Activated T-helper 1 cell treated with anti-CD3 and anti-CD28 coated beads, Interleukin-12 subunit alpha, Interleukin-12 subunit beta, Interleukin-2, Interleukin-4 antibody, amounts not matched to agents 30 ng/mL and 10 ng/mL and 1 ng/mL, durations not matched to agents 14 hours and 24 hours and 36 hours (primary cell): ENCODE data around the gene PRSS50. TPM values are rescaled to one million over a fixed set of nuclear protein-coding genes. Genes with fewer than 3 reads are reported as not detected.
"Not testable (repeated sequence)": the region's sequence is repeated elsewhere in the genome, so short reads cannot be mapped to it uniquely, and the experiment has no call there.

Experiments used
- DNase-seq: peaks from one replicate; pipeline ENCODE4 v3.0.0; 2021; ENCODE audit warnings: low spot score
- H3K27ac Mint-ChIP-seq: one replicate; pipeline ENCODE4 v1.8.0; 2021; ENCODE audit warnings: mild to moderate bottlenecking, mixed read lengths
- H3K27me3 Mint-ChIP-seq: one replicate; pipeline ENCODE4 v1.8.0; 2022; ENCODE audit warnings: mild to moderate bottlenecking, moderate library complexity, mixed read lengths; ENCODE audit not compliant: insufficient read depth
- H3K36me3 Mint-ChIP-seq: one replicate; pipeline ENCODE4 v1.8.0; 2021; ENCODE audit warnings: low read depth, mixed read lengths
- H3K4me1 Mint-ChIP-seq: one replicate; pipeline ENCODE4 v1.8.0; 2021; ENCODE audit warnings: low read depth, mixed read lengths
- H3K4me3 Mint-ChIP-seq: one replicate; pipeline ENCODE4 v1.8.0; 2021; ENCODE audit warnings: mild to moderate bottlenecking, moderate library complexity, mixed read lengths
- H3K9me3 Mint-ChIP-seq: one replicate; pipeline ENCODE4 v1.8.0; 2021; ENCODE audit warnings: mixed read lengths
- intact Hi-C: fragments of 100-400 bp; cut with micrococcal nuclease; formaldehyde crosslinking; loops from one replicate; pipeline ENCODE4 v1.15.1; 2024
- total RNA-seq: library from RNA; stranded (reverse); gene quantifications from 2 replicates; pipeline ENCODE4 v1.2.3, GENCODE V29; 2022

Gene PRSS50
- total RNA-seq, 1 donor from 2014 or later = not detected

- intact Hi-C loops = no loop called here
- Mint-ChIP-seq H3K4me1 (no peaks in the 10 kb centered on the region), H3K9me3 (no peaks in the 10 kb centered on the region), H3K27ac (no peak overlapping the region), H3K27me3 (no peaks in the 10 kb centered on the region), H3K4me3 (no peak overlapping the region), H3K36me3 (no peaks in the 10 kb centered on the region)
- DNase-seq = no peak
Observed at GRCh38 chr3:46709721-46710120, 7.9 kb downstream of the PRSS50 start.

- no peaks in the 10 kb centered on the region for H3K36me3 Mint-ChIP-seq
- H3K27ac Mint-ChIP-seq = no peak overlapping the region
- H3K4me3 Mint-ChIP-seq = no peak overlapping the region
- intact Hi-C loops = no loop called here
- no peaks in the 10 kb centered on the region for H3K9me3 Mint-ChIP-seq
- H3K27me3 Mint-ChIP-seq = no peaks in the 10 kb centered on the region
- H3K4me1 Mint-ChIP-seq = no peaks in the 10 kb centered on the region
- no peak for DNase-seq
Observed at GRCh38 chr3:46709157-46709654, 8.5 kb downstream of the PRSS50 start.

- H3K27ac Mint-ChIP-seq = no peak overlapping the region
- no peak overlapping the region for H3K4me3 Mint-ChIP-seq
- no peaks in the 10 kb centered on the region for H3K36me3 Mint-ChIP-seq
- no peaks in the 10 kb centered on the region for H3K4me1 Mint-ChIP-seq
- intact Hi-C loops = no loop called here
- no peaks in the 10 kb centered on the region for H3K9me3 Mint-ChIP-seq
- H3K27me3 Mint-ChIP-seq = peaks cover 4% of the 10 kb centered on the region
- DNase-seq = no peak
Observed at GRCh38 chr3:46708401-46709156, 9.1 kb downstream of the PRSS50 start.

- no peak for DNase-seq
- Mint-ChIP-seq H3K27ac (no peak overlapping the region), H3K27me3 (peaks cover 4% of the 10 kb centered on the region), H3K9me3 (no peaks in the 10 kb centered on the region), H3K4me3 (no peak overlapping the region), H3K4me1 (no peaks in the 10 kb centered on the region), H3K36me3 (no peaks in the 10 kb centered on the region)
- intact Hi-C loops = no loop called here
Observed at GRCh38 chr3:46707601-46708011, 10.1 kb downstream of the PRSS50 start.

- intact Hi-C loops = no loop called here
- H3K4me3 Mint-ChIP-seq = no peak overlapping the region
Observed at GRCh38 chr3:46706771-46707582, 10.7 kb downstream of the PRSS50 start.

GRCh38 chr3:46705751-46706552, 11.7 kb downstream of the PRSS50 start:
- Mint-ChIP-seq H3K4me1 (peaks cover 4% of the 10 kb centered on the region), H3K4me3 (no peak overlapping the region), H3K9me3 (no peaks in the 10 kb centered on the region), H3K27me3 (peaks cover 15% of the 10 kb centered on the region), H3K27ac (no peak overlapping the region), H3K36me3 (no peaks in the 10 kb centered on the region)
- DNase-seq = no peak
- intact Hi-C loops = loop anchor here (1.0 to 2.0 kb wide), 8 partner anchors 140 to 715 kb away; no protein-coding TSS in a partner anchor

More at GRCh38 chr3:46706771-46707582, 10.7 kb downstream of the PRSS50 start:
- DNase-seq = no peak
- H3K9me3 Mint-ChIP-seq = no peaks in the 10 kb centered on the region
- no peaks in the 10 kb centered on the region for H3K36me3 Mint-ChIP-seq
- no peaks in the 10 kb centered on the region for H3K4me1 Mint-ChIP-seq
- H3K27me3 Mint-ChIP-seq = peaks cover 10% of the 10 kb centered on the region
- H3K27ac Mint-ChIP-seq = no peak overlapping the region

- H3K4me1 Mint-ChIP-seq = peaks cover 4% of the 10 kb centered on the region
- H3K27me3 Mint-ChIP-seq = peaks cover 15% of the 10 kb centered on the region
- H3K9me3 Mint-ChIP-seq = no peaks in the 10 kb centered on the region
- no peak overlapping the region for H3K27ac Mint-ChIP-seq
- H3K4me3 Mint-ChIP-seq = no peak overlapping the region
- peak; percentile 53 for DNase-seq
- intact Hi-C loops = loop anchor here (1.0 to 2.0 kb wide), 8 partner anchors 141 to 716 kb away; no protein-coding TSS in a partner anchor
- H3K36me3 Mint-ChIP-seq = no peaks in the 10 kb centered on the region
Observed at GRCh38 chr3:46705022-46705530, 12.6 kb downstream of the PRSS50 start.

GRCh38 chr3:46704346-46704745, 13.3 kb downstream of the PRSS50 start:
- not testable (repeated sequence) for H3K36me3 Mint-ChIP-seq, H3K9me3 Mint-ChIP-seq, H3K27ac Mint-ChIP-seq, H3K4me1 Mint-ChIP-seq, H3K4me3 Mint-ChIP-seq, DNase-seq
- H3K27me3 Mint-ChIP-seq = peaks cover 16% of the 10 kb centered on the region
- intact Hi-C loops = loop anchor here (2.0 kb wide), 1 partner anchor 620 kb away; no protein-coding TSS in a partner anchor

- H3K27me3 Mint-ChIP-seq = peaks cover 21% of the 10 kb centered on the region
- H3K4me1 Mint-ChIP-seq = peaks cover 4% of the 10 kb centered on the region
- no peak overlapping the region for H3K27ac Mint-ChIP-seq
- intact Hi-C loops = no loop called here
- H3K4me3 Mint-ChIP-seq = no peak overlapping the region
- H3K36me3 Mint-ChIP-seq = no peaks in the 10 kb centered on the region
- H3K9me3 Mint-ChIP-seq = no peaks in the 10 kb centered on the region
- no peak for DNase-seq
Observed at GRCh38 chr3:46703013-46703520, 14.6 kb downstream of the PRSS50 start.

GRCh38 chr3:46702246-46703012, 15.2 kb downstream of the PRSS50 start:
- no peak overlapping the region for H3K4me3 Mint-ChIP-seq
- H3K27me3 Mint-ChIP-seq = peaks cover 24% of the 10 kb centered on the region
- intact Hi-C loops = no loop called here
- H3K9me3 Mint-ChIP-seq = no peaks in the 10 kb centered on the region
- DNase-seq = no peak
- H3K36me3 Mint-ChIP-seq = no peaks in the 10 kb centered on the region
- H3K27ac Mint-ChIP-seq = no peak overlapping the region
- H3K4me1 Mint-ChIP-seq = peaks cover 4% of the 10 kb centered on the region

- no peak for DNase-seq
- H3K4me3 Mint-ChIP-seq = no peak within 1 kb of the TSS
Observed at GRCh38 chr3:46701181-46701939, 16.3 kb downstream of the PRSS50 start, which contains the start of gene TMIE. Gene TMIE, plus strand, starts transcription at chr3:46701392. Its CDS starts 96 bp downstream, at chr3:46701488.

More at GRCh38 chr3:46701181-46701939, 16.3 kb downstream of the PRSS50 start, which contains the start of gene TMIE:
- Mint-ChIP-seq H3K36me3 (no peaks in the 10 kb centered on the region), H3K9me3 (no peaks in the 10 kb centered on the region), H3K27me3 (peaks cover 25% of the 10 kb centered on the region), H3K27ac (no peak within 1 kb of the TSS), H3K4me1 (peaks cover 4% of the 10 kb centered on the region)
- intact Hi-C loops = no loop called here
